ENCODE measurements around the gene ARHGAP15.

Gene ARHGAP15

GRCh38 chr2:143708682-143709081, 579.5 kb downstream of the ARHGAP15 start:
- no peaks in the 10 kb centered on the region for H3K79me2 ChIP-seq (ENCODE audit: insufficient read depth, low read depth)
- no peak overlapping the region for H3K27ac ChIP-seq
- no peaks in the 10 kb centered on the region for H3K27me3 ChIP-seq (ENCODE audit: insufficient read depth, low read depth)
- TF ChIP-seq CTCF (conservative IDR thresholded peaks at IDR 0.05; ENCODE audit: low read depth, low read length), result no peak
- H3K36me3 ChIP-seq (ENCODE audit: insufficient read depth), result no peaks in the 10 kb centered on the region
- H3K4me1 ChIP-seq (ENCODE audit: low read depth, poor library complexity, severe bottlenecking), result no peaks in the 10 kb centered on the region
- no peak overlapping the region for H3K9ac ChIP-seq
- no peak overlapping the region for H2AFZ ChIP-seq (ENCODE audit: low read depth)
- H3K4me3 ChIP-seq (IDR thresholded peaks at IDR 0.05; ENCODE audit: insufficient read depth, low read depth, low read length), result no peak overlapping the region
- H4K20me1 ChIP-seq (ENCODE audit: insufficient read depth), result no peaks in the 10 kb centered on the region
- H3K4me2 ChIP-seq, result no peak overlapping the region

GRCh38 chr2:143710196-143710595, 581.0 kb downstream of the ARHGAP15 start:
- Histone ChIP-seq H3K27me3 (ENCODE audit: insufficient read depth, low read depth) (no peaks in the 10 kb centered on the region), H3K9ac (no peak overlapping the region), H2AFZ (ENCODE audit: low read depth) (no peak overlapping the region), H3K4me1 (ENCODE audit: low read depth, poor library complexity, severe bottlenecking) (no peaks in the 10 kb centered on the region), H3K27ac (no peak overlapping the region), H3K4me3 (IDR thresholded peaks at IDR 0.05; ENCODE audit: insufficient read depth, low read depth, low read length) (no peak overlapping the region), H3K36me3 (ENCODE audit: insufficient read depth) (no peaks in the 10 kb centered on the region), H3K4me2 (no peak overlapping the region), H4K20me1 (ENCODE audit: insufficient read depth) (no peaks in the 10 kb centered on the region), H3K79me2 (ENCODE audit: insufficient read depth, low read depth) (no peaks in the 10 kb centered on the region)
- no peak for TF ChIP-seq CTCF (conservative IDR thresholded peaks at IDR 0.05; ENCODE audit: low read depth, low read length)

- no peak for TF ChIP-seq CTCF (conservative IDR thresholded peaks at IDR 0.05; ENCODE audit: low read depth, low read length)
- Histone ChIP-seq H3K4me2 (no peak overlapping the region), H3K27me3 (ENCODE audit: insufficient read depth, low read depth) (no peaks in the 10 kb centered on the region), H3K36me3 (ENCODE audit: insufficient read depth) (no peaks in the 10 kb centered on the region), H3K4me1 (ENCODE audit: low read depth, poor library complexity, severe bottlenecking) (no peaks in the 10 kb centered on the region), H3K27ac (no peak overlapping the region), H2AFZ (ENCODE audit: low read depth) (no peak overlapping the region), H3K9ac (no peak overlapping the region), H4K20me1 (ENCODE audit: insufficient read depth) (no peaks in the 10 kb centered on the region), H3K79me2 (ENCODE audit: insufficient read depth, low read depth) (no peaks in the 10 kb centered on the region), H3K4me3 (IDR thresholded peaks at IDR 0.05; ENCODE audit: insufficient read depth, low read depth, low read length) (no peak overlapping the region)
Measured at GRCh38 chr2:143710879-143711278, 581.7 kb downstream of the ARHGAP15 start.

GRCh38 chr2:143716522-143716921, 587.3 kb downstream of the ARHGAP15 start:
- Histone ChIP-seq H2AFZ (ENCODE audit: low read depth) (no peak overlapping the region), H3K27me3 (ENCODE audit: insufficient read depth, low read depth) (no peaks in the 10 kb centered on the region), H3K36me3 (ENCODE audit: insufficient read depth) (no peaks in the 10 kb centered on the region), H3K4me1 (ENCODE audit: low read depth, poor library complexity, severe bottlenecking) (no peaks in the 10 kb centered on the region), H3K4me2 (no peak overlapping the region), H3K79me2 (ENCODE audit: insufficient read depth, low read depth) (no peaks in the 10 kb centered on the region), H3K9ac (no peak overlapping the region), H3K27ac (no peak overlapping the region), H3K4me3 (IDR thresholded peaks at IDR 0.05; ENCODE audit: insufficient read depth, low read depth, low read length) (no peak overlapping the region), H4K20me1 (ENCODE audit: insufficient read depth) (no peaks in the 10 kb centered on the region)
- TF ChIP-seq CTCF (conservative IDR thresholded peaks at IDR 0.05; ENCODE audit: low read depth, low read length), result no peak

Data from KMS-11 (cell line).